ENCODE data around the gene DOCK11.

DNA sequence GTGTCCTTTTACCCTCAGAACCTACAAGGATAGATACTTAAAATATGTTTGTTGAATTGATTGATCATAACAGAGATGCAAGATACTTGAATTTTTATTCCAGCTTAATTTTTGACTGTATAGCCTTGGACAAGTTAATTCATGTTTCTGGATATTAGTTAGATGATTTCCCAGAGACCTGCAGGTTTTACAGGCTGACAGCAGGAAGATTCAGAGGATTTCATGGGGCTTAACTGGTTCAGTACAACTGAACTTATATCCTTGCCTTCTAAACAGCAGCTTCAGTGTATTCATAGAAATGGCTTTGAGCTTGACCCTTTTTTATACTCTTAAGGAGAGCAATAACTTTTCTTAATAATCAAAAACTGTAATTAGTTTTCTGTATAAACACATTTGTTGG, 169.6 kb downstream of the DOCK11 start:
- no peak for TF ChIP-seq CTCF (IDR thresholded peaks at IDR 0.05)
- no peak for TF ChIP-seq POLR2A (IDR thresholded peaks at IDR 0.05)
